HG03520 (cell line): ENCODE data around the gene FAS.

Source experiments
- ATAC-seq: cut with Tn5 transposase; IDR thresholded peaks from one replicate; pipeline ENCODE4 v1.9.1; 2021; ENCODE audit warnings: mild to moderate bottlenecking, moderate library complexity; ENCODE audit not compliant: unreplicated experiment

FAS gene

GRCh38 chr10:88968391-88968790 is 22.2 kb upstream of the FAS start:
- no peak for ATAC-seq

DNA sequence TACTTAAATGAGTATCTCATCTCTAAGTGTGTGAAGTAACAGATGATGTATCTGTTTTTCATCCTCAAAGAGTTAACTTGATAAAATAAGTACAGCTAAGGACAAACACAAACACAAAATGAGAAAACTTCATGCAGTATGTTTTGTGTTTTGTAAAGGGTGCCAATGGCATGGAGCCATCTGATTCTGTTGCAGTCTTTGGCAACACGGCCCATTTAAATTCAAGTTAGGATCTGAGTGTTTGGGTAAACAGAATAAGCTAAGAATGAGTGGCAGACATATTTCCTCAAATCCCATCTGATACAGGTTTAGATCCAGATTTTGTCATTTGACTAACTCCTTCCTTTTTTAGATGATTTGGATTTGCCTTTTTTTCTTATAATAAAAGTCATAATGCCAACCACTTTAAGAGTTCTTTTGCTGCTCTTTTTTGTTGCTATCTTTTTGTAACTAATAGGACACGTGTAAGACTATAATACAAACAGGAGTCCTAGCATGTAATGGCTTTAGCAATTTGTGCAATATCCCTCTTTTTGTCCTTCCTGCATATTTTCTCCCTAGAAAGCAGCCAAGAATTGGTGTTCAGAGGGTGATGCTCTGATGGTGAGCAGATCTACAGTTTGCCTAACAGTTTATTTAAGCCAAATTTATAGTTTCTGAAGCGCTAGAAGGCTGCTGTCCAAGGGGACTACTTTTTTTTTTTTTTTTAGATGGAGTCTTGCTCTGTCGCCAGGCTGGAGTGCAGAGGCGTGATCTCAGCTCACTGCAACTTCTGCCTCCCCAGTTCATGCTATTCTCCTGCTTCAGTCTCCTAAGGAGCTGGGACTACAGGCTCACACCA is 19.2 kb upstream of the FAS start:
- ATAC-seq = no peak

GRCh38 chr10:88974012-88974411 is 16.6 kb upstream of the FAS start:
- ATAC-seq = no peak

DNA sequence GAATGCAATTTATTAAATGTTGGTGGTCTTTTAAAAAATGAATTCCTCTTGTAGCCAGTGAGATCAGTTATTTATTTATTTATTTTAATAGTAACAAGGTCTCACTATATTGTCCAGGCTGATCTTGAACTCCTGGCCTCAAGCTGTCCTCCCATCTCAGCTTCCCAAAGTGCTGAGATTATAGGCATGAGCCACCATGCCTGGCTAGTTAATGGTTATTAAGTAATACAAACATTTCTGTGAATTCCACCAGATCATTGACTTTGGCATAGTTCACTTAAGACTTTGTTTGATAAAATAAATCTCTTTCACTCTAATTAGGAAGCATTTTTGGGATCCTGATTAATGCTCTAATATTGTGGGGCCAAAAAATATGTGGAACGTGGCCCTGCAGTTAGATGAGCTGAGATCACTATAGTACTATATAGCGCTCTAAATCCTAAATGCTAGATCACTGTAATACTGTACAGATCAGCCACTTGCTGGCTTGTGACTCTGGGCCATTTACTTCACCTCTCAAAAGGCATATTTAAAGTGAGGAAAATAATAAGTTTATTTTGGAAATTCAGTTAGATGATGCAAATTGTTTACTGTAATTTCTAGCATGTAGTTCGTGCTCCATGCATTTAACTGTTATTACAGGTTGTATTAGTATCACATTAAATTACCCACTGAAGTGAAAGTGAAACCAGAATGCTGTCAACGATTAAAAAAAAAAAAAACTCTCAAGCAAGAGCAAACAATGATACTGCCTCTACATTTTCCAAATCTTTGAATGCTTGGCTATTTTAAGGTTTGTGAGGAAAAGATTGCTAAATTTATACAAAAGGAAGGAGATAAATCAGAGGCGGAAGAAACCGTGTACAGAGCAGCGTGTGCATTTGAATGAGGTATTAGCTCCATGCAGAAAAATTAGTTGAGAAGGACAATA is 15.9 kb upstream of the FAS start:
- ATAC-seq = no peak

GRCh38 chr10:88975377-88975720 is 15.2 kb upstream of the FAS start:
- ATAC-seq = no peak

- ATAC-seq = no peak
Observed at GRCh38 chr10:88978463-88978862, 12.1 kb upstream of the FAS start.

DNA sequence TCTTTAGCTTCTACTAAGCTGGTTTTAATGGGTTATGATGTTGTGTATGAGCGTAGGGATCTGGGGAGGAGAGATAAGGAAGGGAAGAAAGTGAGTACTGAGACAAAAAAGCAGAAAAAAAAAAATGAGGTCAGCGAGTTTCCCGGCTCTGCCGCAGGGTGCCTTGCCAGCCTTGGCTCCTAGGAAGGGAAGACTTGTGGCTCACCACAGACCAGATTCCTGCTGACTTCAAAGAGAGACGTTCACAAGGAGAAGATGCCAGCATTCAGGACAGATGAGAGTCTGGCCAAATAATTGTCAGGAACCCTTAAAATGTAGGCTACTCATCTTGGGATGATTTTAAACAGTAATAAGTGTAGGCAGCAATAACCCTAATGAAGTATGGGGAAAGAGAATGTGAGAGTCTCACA is 11.4 kb upstream of the FAS start:
- no peak for ATAC-seq

DNA sequence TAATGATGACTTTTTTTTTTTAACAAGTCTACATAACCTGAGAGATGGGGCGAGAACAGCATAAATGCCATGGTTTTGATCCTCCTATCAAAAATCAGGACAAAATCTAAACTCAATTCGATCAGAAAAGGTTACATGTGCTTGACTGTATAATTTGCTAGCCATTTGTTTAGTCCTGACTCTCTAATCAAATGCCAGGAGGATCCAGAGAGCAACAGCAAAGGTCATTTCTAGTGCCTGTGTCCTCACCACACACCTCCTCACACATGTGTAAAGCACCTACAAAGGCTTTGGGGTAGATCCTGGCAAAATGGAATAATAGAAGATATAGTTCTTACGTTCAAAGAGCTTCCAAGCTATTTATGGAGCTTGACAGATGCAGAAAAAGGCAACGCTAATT is 11.0 kb upstream of the FAS start:
- ATAC-seq = no peak

DNA sequence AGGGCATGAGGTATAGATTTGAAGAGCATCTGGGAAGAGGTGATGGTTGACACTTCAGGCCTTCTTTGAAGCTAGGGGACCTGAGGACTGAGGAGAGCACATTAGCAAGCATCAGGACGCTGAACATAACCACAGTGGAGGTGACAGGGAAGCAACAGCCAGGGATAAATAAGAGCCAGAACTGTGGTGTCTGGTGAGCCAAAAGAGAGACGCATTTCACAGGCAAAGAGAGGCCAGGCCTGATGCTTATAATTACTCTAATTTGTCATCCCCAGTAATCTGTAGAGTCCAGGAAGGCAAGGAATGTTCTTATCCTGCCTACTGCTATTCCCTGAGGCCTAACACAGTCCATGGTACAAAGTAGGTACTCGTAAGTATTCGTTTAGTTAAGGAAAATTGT is 10.4 kb upstream of the FAS start:
- ATAC-seq = no peak

- no peak for ATAC-seq
Observed at GRCh38 chr10:88980800-88981199, 9.8 kb upstream of the FAS start.

- no peak for ATAC-seq
Observed at GRCh38 chr10:88981435-88981834, 9.2 kb upstream of the FAS start.

GRCh38 chr10:88982366-88982765 is 8.2 kb upstream of the FAS start:
- no peak for ATAC-seq

DNA sequence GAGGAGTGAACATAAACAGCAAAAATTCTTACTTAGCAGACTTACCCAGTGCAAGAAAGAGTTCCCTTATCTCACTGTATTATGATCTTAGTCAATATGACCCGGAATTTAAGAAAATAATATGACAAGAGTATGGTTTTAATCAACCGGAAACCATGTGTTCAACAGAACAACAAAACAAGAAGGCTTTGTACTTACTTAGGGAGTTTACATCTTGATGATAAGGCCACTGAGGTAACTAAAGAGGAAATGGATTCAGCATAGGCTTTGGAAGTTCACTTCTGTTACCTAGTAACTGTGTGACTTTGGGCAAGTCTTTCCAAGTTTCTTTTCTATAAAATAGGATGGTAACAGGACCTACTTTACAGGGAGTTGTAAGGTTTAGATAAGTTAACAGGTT is 7.4 kb upstream of the FAS start:
- ATAC-seq = no peak

DNA sequence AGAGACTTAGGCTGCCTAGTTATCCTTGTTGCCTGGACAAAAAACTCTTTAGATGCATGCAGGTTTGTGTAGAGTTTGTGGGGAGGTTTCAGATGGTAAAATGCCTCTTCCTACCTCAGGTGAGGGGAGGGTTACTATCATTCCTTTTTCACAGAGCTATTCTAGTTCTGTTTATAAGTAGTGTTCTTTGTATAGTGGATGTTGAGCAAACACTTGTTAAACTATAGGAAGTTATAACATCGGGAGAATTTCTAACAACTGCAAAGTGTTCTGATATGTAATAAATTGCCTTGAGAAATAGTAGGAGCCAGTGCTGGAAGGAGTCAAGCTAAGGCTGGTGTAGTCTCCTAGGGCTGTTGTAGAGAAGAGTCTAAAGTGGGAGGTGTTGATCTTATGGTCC is 6.7 kb upstream of the FAS start:
- ATAC-seq = no peak

GRCh38 chr10:88984525-88984924 is 6.1 kb upstream of the FAS start:
- ATAC-seq = no peak

DNA sequence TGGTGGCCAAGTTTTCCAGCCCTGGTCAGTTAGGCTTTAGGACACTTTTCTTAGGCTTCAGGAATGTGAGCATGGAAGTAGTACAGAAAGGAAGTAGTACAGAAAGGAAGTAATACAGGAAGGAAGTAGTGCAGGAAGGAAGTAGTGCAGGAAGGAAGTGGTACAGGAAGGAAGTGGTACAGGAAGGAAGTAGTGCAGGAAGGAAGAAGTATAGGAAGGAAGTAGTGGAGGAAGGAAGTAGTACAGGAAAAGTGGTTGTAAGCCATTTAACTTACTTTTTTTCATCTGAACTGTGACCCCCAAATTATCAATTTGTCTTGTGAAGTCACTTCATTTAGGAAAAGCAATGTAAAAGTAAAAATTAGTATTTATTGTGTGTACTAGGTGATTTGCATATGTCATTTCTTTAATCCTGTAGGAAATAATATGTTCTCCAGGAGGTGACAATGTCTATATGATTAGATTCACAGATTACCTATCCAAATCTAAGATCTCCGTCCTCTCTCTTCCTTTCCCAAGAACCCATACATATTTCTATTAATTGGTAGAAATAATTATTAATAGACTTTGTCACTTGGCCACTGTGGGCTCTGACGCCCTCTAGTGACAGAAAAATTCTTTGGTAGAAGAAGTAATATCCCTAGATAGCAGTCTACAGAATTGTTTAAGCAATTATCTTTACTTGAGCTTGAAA is 3.9 kb upstream of the FAS start:
- ATAC-seq = no peak

GRCh38 chr10:88987243-88987725 is 3.3 kb upstream of the FAS start:
- ATAC-seq = no peak

DNA sequence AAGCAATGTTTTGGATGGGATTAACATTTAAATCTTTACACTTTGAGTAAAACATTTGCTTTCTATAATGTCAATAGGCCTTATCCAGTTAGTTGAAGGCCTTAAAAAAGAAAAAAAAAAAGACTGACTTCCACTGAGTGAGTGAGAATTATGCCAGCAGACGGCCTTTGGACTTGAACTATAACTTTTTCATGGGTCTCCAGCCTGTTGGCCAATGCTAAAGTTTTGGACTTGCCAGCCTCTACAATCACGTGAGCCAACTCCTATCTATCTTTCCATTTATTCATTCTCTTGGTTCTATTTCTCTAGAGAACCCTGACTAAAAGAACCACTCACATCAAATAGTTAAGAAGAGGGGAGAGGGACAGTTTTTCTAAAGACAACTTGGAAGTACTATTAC is 2.8 kb upstream of the FAS start:
- no peak for ATAC-seq

GRCh38 chr10:88989423-88989822 is 1.2 kb upstream of the FAS start:
- no peak for ATAC-seq

DNA sequence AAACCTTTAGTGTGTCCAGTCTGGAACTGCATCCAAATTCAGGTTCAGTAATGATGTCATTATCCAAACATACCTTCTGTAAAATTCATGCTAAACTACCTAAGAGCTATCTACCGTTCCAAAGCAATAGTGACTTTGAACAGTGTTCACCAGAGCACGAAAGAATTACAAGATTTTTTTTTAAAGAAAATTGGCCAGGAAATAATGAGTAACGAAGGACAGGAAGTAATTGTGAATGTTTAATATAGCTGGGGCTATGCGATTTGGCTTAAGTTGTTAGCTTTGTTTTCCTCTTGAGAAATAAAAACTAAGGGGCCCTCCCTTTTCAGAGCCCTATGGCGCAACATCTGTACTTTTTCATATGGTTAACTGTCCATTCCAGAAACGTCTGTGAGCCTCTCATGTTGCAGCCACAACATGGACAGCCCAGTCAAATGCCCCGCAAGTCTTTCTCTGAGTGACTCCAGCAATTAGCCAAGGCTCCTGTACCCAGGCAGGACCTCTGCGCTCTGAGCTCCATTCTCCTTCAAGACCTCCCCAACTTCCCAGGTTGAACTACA is 694 bp upstream of the FAS start:
- ATAC-seq = no peak
